Measurements from ENCODE around the gene HIBCH. TPM values are rescaled to one million over a fixed set of nuclear protein-coding genes. Genes with fewer than 3 reads are reported as not detected.

Gene HIBCH
- 10 to 100 TPM; 20.2 to 38.7 (median 35.6) TPM for total RNA-seq
- 10 to 100 TPM; 12.0 to 15.3 (median 12.9) TPM for polyA plus RNA-seq
- long read RNA-seq, donor 1, transcript HIBCH-201 (14 exons, 1,939 nt), result major isoform, 10 of 72 reads
- long read RNA-seq, donor 1, partial matches to known transcripts, result 61 of 72 reads
- long read RNA-seq, donor 1, other reads (novel, unspliced or antisense), result 0 of 72 reads
- long read RNA-seq, donor 2, transcript HIBCH-201 (14 exons, 1,939 nt), result major isoform, 15 of 27 reads
- long read RNA-seq, donor 2, partial matches to known transcripts, result 11 of 27 reads
- long read RNA-seq, donor 2, other reads (novel, unspliced or antisense), result 0 of 27 reads

GRCh38 chr2:190319555-190320498 lies at the start of gene HIBCH:
Gene HIBCH (minus strand): TSS chr2:190319826. CDS start chr2:190319750, 76 bp downstream.
- intact Hi-C loops (cut with DNase I; ENCODE audit: low total_unique reads), result no loop called here
- Histone ChIP-seq H3K4me3 (peak within 1 kb of the TSS; percentile 59 to 94 (median 81)), H3K27ac (peak within 1 kb of the TSS; percentile 79 to 93 (median 91)), H3K4me1 (peaks cover 11 to 55% (median 38%) of the 10 kb centered on the region in 6 donors), H3K9me3 (no peaks in the 10 kb centered on the region), H3K36me3 (no peaks in the 10 kb centered on the region), H3K27me3 (replicated peaks in 1 of 7) (no peaks in the 10 kb centered on the region)
- TF ChIP-seq POLR2A (IDR thresholded peaks at IDR 0.05), result peak in 2 of 3 donors; percentile 63 to 81
- TF ChIP-seq POLR2AphosphoS5 (IDR thresholded peaks at IDR 0.05), result peak; percentile 96 to 98 (median 97)
- TF ChIP-seq CTCF (IDR thresholded peaks at IDR 0.05 in 8 of 11, conservative IDR thresholded peaks at IDR 0.05 in 3 of 11), result peak; percentile 44 to 82 (median 73)
- DNase-seq, result peak; percentile 99
- WGBS, 5 donors, result 1% methylated on average over 42 to 50 of the region's 50 CpGs

- Histone ChIP-seq H3K27ac (no peak overlapping the region), H3K36me3 (peaks cover 0 to 94% (median 43%) of the 10 kb centered on the region in 6 donors), H3K9me3 (no peaks in the 10 kb centered on the region), H3K4me3 (no peak overlapping the region), H3K27me3 (replicated peaks in 1 of 7) (no peaks in the 10 kb centered on the region), H3K4me1 (peaks cover 0 to 4% (median 0%) of the 10 kb centered on the region in 6 donors)
- 84 to 92% (median 90%) methylated on average over 4 of the region's 4 CpGs for WGBS, 5 donors
- DNase-seq, result no peak
- TF ChIP-seq POLR2AphosphoS5 (IDR thresholded peaks at IDR 0.05) (no peak), POLR2A (IDR thresholded peaks at IDR 0.05) (no peak), CTCF (IDR thresholded peaks at IDR 0.05 in 8 of 11, conservative IDR thresholded peaks at IDR 0.05 in 3 of 11) (no peak)
- intact Hi-C loops (cut with DNase I; ENCODE audit: low total_unique reads), result no loop called here
Measured at GRCh38 chr2:190367091-190367490, 47.5 kb upstream of the HIBCH start.

- Histone ChIP-seq H3K9me3 (no peaks in the 10 kb centered on the region), H3K4me1 (peaks cover 0 to 12% (median 2%) of the 10 kb centered on the region in 6 donors), H3K27me3 (replicated peaks in 1 of 7) (no peaks in the 10 kb centered on the region), H3K4me3 (no peak overlapping the region), H3K36me3 (peaks cover 0 to 96% (median 42%) of the 10 kb centered on the region in 6 donors), H3K27ac (no peak overlapping the region)
- no peak for TF ChIP-seq CTCF (IDR thresholded peaks at IDR 0.05 in 8 of 11, conservative IDR thresholded peaks at IDR 0.05 in 3 of 11)
- no peak for TF ChIP-seq POLR2AphosphoS5 (IDR thresholded peaks at IDR 0.05)
- TF ChIP-seq POLR2A (IDR thresholded peaks at IDR 0.05), result no peak
- DNase-seq, result no peak
- 88 to 97% (median 90%) methylated on average over 11 of the region's 11 CpGs for WGBS, 5 donors
- intact Hi-C loops (cut with DNase I; ENCODE audit: low total_unique reads), result no loop called here
Measured at GRCh38 chr2:190366248-190366753, 46.7 kb upstream of the HIBCH start.
